ENCODE results near the gene NPPA.
"Not testable (repeated sequence)": the region's sequence is repeated elsewhere in the genome, so short reads cannot be mapped to it uniquely, and the experiment has no call there.

NPPA gene

GRCh38 chr1:11825131-11825530, 22.5 kb downstream of the NPPA start:
- H3K4me3 ChIP-seq (ENCODE audit: low read depth, low read length): no peak overlapping the region
- no peak for DNase-seq (ENCODE audit: low read depth)

- DNase-seq (ENCODE audit: low read depth): no peak
- no peak overlapping the region for H3K4me3 ChIP-seq (ENCODE audit: low read depth, low read length)
These were observed 24.0 kb downstream of the NPPA start for GRCh38 chr1:11823366-11824137.

GRCh38 chr1:11822091-11822490, 25.5 kb downstream of the NPPA start:
- H3K4me3 ChIP-seq (ENCODE audit: low read depth, low read length): no peak overlapping the region
- no peak for DNase-seq (ENCODE audit: low read depth)

GRCh38 chr1:11817192-11817591, 30.4 kb downstream of the NPPA start:
- H3K4me3 ChIP-seq (ENCODE audit: low read depth, low read length): no peak overlapping the region
- DNase-seq (ENCODE audit: low read depth): no peak

- no peak overlapping the region for H3K4me3 ChIP-seq (ENCODE audit: low read depth, low read length)
- DNase-seq (ENCODE audit: low read depth): no peak
These were observed 34.6 kb downstream of the NPPA start for GRCh38 chr1:11813021-11813420.

GRCh38 chr1:11807133-11807532, 40.5 kb downstream of the NPPA start:
- peak overlapping the region; percentile 83 for H3K4me3 ChIP-seq (ENCODE audit: low read depth, low read length)
- no peak for DNase-seq (ENCODE audit: low read depth)

GRCh38 chr1:11806307-11806936, 41.2 kb downstream of the NPPA start:
- H3K4me3 ChIP-seq (ENCODE audit: low read depth, low read length): peak overlapping the region; percentile 83
- DNase-seq (ENCODE audit: low read depth): no peak

- H3K4me3 ChIP-seq (ENCODE audit: low read depth, low read length): peak within 1 kb of the TSS; percentile 83
- DNase-seq (ENCODE audit: low read depth): peak; percentile 98
These were observed 41.9 kb downstream of the NPPA start, which contains the start of the genes CLCN6 and MTHFR for GRCh38 chr1:11805422-11806306. TSS of gene CLCN6 (plus strand) at chr1:11806191. CDS start at chr1:11806263, 72 bp downstream. TSS of gene MTHFR (minus strand) at chr1:11805964. CDS start at chr1:11803116, 2,848 bp downstream.

- H3K4me3 ChIP-seq (ENCODE audit: low read depth, low read length): peak overlapping the region; percentile 83
- DNase-seq (ENCODE audit: low read depth): peak; percentile 37
These were observed 42.7 kb downstream of the NPPA start for GRCh38 chr1:11804666-11805421.

- peak overlapping the region; percentile 83 for H3K4me3 ChIP-seq (ENCODE audit: low read depth, low read length)
- DNase-seq (ENCODE audit: low read depth): not testable (repeated sequence)
These were observed 43.5 kb downstream of the NPPA start for GRCh38 chr1:11803924-11804665.

- DNase-seq (ENCODE audit: low read depth): peak; percentile 97
- peak overlapping the region; percentile 72 for H3K4me3 ChIP-seq (ENCODE audit: low read depth, low read length)
These were observed 44.4 kb downstream of the NPPA start for GRCh38 chr1:11802973-11803885.

GRCh38 chr1:11802616-11802972, 45.0 kb downstream of the NPPA start:
- DNase-seq (ENCODE audit: low read depth): no peak

GRCh38 chr1:11800756-11801433, 46.7 kb downstream of the NPPA start:
- no peak overlapping the region for H3K4me3 ChIP-seq (ENCODE audit: low read depth, low read length)
- no peak for DNase-seq (ENCODE audit: low read depth)

More at GRCh38 chr1:11802616-11802972, 45.0 kb downstream of the NPPA start:
- H3K4me3 ChIP-seq (ENCODE audit: low read depth, low read length): peak overlapping the region; percentile 72

- no peak for DNase-seq (ENCODE audit: low read depth)
- H3K4me3 ChIP-seq (ENCODE audit: low read depth, low read length): no peak overlapping the region
These were observed 47.2 kb downstream of the NPPA start for GRCh38 chr1:11800391-11800755.

GRCh38 chr1:11799896-11800295, 47.7 kb downstream of the NPPA start:
- no peak for DNase-seq (ENCODE audit: low read depth)
- no peak overlapping the region for H3K4me3 ChIP-seq (ENCODE audit: low read depth, low read length)

- no peak overlapping the region for H3K4me3 ChIP-seq (ENCODE audit: low read depth, low read length)
- no peak for DNase-seq (ENCODE audit: low read depth)
These were observed 48.5 kb downstream of the NPPA start for GRCh38 chr1:11799099-11799498.

GRCh38 chr1:11797525-11798216, 49.9 kb downstream of the NPPA start:
- no peak overlapping the region for H3K4me3 ChIP-seq (ENCODE audit: low read depth, low read length)
- no peak for DNase-seq (ENCODE audit: low read depth)
